Smooth muscle cell (in vitro differentiated cells): ENCODE results near the gene SPATA13. TPM values are rescaled to one million over a fixed set of nuclear protein-coding genes. Genes with fewer than 3 reads are reported as not detected.

Experiments used
- DNase-seq: peaks from one replicate; lab custom pipeline; 2025; ENCODE audit not compliant: unreplicated experiment; lab: John Stamatoyannopoulos, UW
- H2AFZ ChIP-seq: fragments of 200-600 bp; sonication (generic); 2 replicates; pipeline ENCODE4 v1.6.0; 2016; ENCODE audit warnings: antibody characterized with exemption, low read depth, mild to moderate bottlenecking
- H3F3A ChIP-seq: fragments of 200-600 bp; sonication (generic); 2 replicates; pipeline ENCODE4 v1.6.0; 2017; ENCODE audit warnings: antibody characterized with exemption, low read depth
- H3K27ac ChIP-seq: fragments of 200-600 bp; sonication (generic); 2 replicates; pipeline ENCODE4 v1.5.1; 2016; ENCODE audit warnings: low read depth, mild to moderate bottlenecking
- H3K27me3 ChIP-seq: fragments of 200-600 bp; sonication (generic); 2 replicates; pipeline ENCODE4 v1.6.1; 2016; ENCODE audit warnings: low read depth, mild to moderate bottlenecking
- H3K36me3 ChIP-seq: fragments of 200-600 bp; sonication (generic); 2 replicates; pipeline ENCODE4 v1.5.1; 2016; ENCODE audit warnings: low read depth
- H3K4me1 ChIP-seq: fragments of 200-600 bp; sonication (generic); 2 replicates; pipeline ENCODE4 v1.5.1; 2016; ENCODE audit warnings: low read depth
- H3K4me2 ChIP-seq: fragments of 200-600 bp; sonication (generic); 2 replicates; pipeline ENCODE4 v1.6.0; 2016; ENCODE audit warnings: mild to moderate bottlenecking
- H3K4me3 ChIP-seq: fragments of 200-600 bp; sonication (generic); 2 replicates; pipeline ENCODE4 v1.5.1; 2016; ENCODE audit warnings: mild to moderate bottlenecking
- H3K79me2 ChIP-seq: fragments of 200-600 bp; sonication (generic); 2 replicates; pipeline ENCODE4 v1.6.0; 2016; ENCODE audit warnings: low read depth, mild to moderate bottlenecking
- H3K9ac ChIP-seq: fragments of 200-600 bp; sonication (generic); 2 replicates; pipeline ENCODE4 v1.6.0; 2016; ENCODE audit warnings: low read depth
- H3K9me3 ChIP-seq: fragments of 200-600 bp; sonication (generic); replicated peaks from 2 replicates; pipeline ENCODE4 v1.5.1; 2016; ENCODE audit warnings: low read depth
- H4K20me1 ChIP-seq: fragments of 200-600 bp; sonication (generic); 2 replicates; pipeline ENCODE4 v1.6.0; 2016; ENCODE audit warnings: low read depth
- WGBS: methylation state at CpG from one replicate; pipeline ENCODE4 v1.1.7; 2016; ENCODE audit warnings: low lambda C conversion rate; 5-methylcytosine and 5-hydroxymethylcytosine counted together
- polyA plus RNA-seq: library from polyadenylated mRNA; unstranded; fragments of >200 nt; fragmentation: Nextera tagmentation; extraction: Ambion mirVana; gene quantifications from 2 replicates; pipeline ENCODE4 v1.2.1, GENCODE V29; 2016
- total RNA-seq: library from RNA; depleted of rRNA; stranded (reverse); fragments of >200 nt; gene quantifications from 2 replicates; pipeline ENCODE4 v1.2.3, GENCODE V29; 2014
- TF ChIP-seq, protein P1 (sequence below): fragments of 200-600 bp; sonication (generic); IDR thresholded peaks from 2 replicates; pipeline ENCODE4 v1.5.1; 2017; ENCODE audit warnings: borderline replicate concordance, mild to moderate bottlenecking, antibody characterized with exemption; ENCODE audit not compliant: insufficient read depth, poor library complexity, severe bottlenecking

SPATA13 gene
- total and polyA plus RNA-seq, 2 experiments from 2014 or later: 7.1 to 16.6 TPM

DNA sequence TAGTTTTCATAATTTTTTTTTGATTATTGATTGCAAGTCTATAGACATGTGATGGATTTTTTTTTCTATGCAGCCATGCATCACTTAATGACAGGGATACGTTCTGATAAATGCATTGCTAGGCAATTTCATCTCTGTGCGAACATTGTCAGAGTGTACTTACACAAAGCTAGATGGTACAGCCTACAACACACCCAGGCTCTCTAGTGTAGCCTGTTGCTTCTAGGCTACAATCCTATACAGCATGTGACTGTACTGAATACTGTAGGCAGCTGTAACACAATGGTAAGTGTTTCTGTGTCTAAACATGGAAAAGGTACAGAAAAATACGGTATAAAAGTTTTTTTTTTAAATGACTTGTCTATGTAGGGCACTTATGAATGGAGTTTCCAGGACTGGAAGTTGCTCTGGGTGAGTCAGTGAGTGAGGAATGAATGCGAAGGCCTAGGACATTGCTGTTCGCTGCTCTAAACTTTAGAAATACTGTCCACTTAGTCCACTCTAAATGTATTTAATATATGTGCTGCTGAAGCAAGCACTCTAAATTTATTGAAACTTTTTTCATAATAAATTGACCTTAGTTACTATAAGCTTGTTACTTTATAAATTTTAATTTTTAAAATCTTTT lies 20.3 kb downstream of the SPATA13 start:
- Histone ChIP-seq H3K27ac (peak overlapping the region; percentile 51), H3K4me3 (no peak overlapping the region), H3K36me3 (no peaks in the 10 kb centered on the region), H4K20me1 (no peaks in the 10 kb centered on the region), H3K9ac (no peak overlapping the region), H3K27me3 (no peaks in the 10 kb centered on the region), H3K79me2 (no peaks in the 10 kb centered on the region), H3K9me3 (no peaks in the 10 kb centered on the region), H2AFZ (no peak overlapping the region), H3K4me2 (peak overlapping the region; percentile 41), H3K4me1 (no peaks in the 10 kb centered on the region), H3F3A (no peaks in the 10 kb centered on the region)
- 49% methylated on average over 5 of the region's 5 CpGs for WGBS
- DNase-seq: no peak
- TF ChIP-seq, protein P1, sequence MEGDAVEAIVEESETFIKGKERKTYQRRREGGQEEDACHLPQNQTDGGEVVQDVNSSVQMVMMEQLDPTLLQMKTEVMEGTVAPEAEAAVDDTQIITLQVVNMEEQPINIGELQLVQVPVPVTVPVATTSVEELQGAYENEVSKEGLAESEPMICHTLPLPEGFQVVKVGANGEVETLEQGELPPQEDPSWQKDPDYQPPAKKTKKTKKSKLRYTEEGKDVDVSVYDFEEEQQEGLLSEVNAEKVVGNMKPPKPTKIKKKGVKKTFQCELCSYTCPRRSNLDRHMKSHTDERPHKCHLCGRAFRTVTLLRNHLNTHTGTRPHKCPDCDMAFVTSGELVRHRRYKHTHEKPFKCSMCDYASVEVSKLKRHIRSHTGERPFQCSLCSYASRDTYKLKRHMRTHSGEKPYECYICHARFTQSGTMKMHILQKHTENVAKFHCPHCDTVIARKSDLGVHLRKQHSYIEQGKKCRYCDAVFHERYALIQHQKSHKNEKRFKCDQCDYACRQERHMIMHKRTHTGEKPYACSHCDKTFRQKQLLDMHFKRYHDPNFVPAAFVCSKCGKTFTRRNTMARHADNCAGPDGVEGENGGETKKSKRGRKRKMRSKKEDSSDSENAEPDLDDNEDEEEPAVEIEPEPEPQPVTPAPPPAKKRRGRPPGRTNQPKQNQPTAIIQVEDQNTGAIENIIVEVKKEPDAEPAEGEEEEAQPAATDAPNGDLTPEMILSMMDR: no peak

DNA sequence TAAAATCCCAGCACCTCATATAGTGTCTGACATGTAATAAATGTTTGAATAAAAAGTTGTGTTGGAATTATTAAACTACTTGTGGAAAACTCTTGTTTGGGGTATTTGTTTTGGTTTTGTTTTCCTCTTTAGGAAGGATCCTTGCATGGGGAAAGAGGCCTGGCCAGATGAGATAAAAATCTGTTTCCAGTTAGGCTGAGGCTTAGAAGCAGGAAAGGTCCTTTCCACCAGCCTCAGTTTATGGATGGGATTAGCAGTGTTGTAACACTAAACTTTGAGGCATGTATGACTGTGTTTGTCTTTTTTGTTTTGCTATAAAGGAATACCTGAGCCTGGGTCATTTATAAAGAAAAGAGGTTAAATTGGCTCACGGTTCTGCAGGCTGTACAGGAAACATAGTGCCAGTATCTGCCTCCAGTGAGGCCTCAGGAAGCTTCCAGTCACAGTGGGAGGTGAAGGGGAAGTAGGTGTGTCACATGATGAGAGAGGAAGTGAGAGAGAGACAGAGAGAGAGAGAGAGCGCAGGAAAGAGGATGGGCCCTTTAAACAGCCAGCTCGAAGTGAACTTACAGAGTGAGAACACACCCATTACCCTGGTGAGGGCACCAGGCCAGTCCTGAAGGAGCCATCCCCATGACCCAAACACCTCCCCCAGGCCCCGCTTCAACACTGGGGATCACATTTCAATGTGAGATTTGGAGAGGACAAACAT lies 21.6 kb downstream of the SPATA13 start:
- Histone ChIP-seq H3K27ac (peak overlapping the region; percentile 51), H3K4me2 (peak overlapping the region; percentile 22), H3F3A (peaks cover 7% of the 10 kb centered on the region), H3K27me3 (no peaks in the 10 kb centered on the region), H3K9ac (no peak overlapping the region), H4K20me1 (no peaks in the 10 kb centered on the region), H3K79me2 (no peaks in the 10 kb centered on the region), H3K36me3 (no peaks in the 10 kb centered on the region), H3K9me3 (no peaks in the 10 kb centered on the region), H3K4me3 (no peak overlapping the region), H2AFZ (no peak overlapping the region), H3K4me1 (peaks cover 2% of the 10 kb centered on the region)
- TF ChIP-seq, protein P1: no peak
- 91% methylated on average over 4 of the region's 4 CpGs for WGBS
- DNase-seq: no peak

DNA sequence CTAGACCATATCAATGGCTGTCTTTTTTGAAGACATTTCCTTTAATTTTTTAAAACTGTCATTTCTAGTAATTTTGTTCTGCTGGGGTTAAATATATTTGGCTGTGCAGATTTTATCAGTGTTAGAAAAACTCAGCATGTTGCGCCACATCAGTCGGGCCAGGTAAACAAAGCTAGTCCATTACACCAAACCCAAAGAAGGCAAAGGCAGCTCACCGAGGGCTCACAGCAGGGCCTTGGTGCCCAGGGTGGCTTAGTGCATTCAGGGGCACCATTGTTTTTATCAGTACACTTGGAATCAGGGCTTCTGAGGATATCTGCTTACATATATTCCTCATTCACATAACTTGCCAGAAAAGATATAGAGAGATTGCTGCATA lies 22.2 kb downstream of the SPATA13 start:
- no peak overlapping the region for H3K27ac ChIP-seq
- WGBS: 90% methylated on average over 3 of the region's 3 CpGs

More for the DNA sequence above, 22.2 kb downstream of the SPATA13 start:
- Histone ChIP-seq H4K20me1 (no peaks in the 10 kb centered on the region), H3K4me2 (no peak overlapping the region), H3K79me2 (no peaks in the 10 kb centered on the region), H3K4me1 (peaks cover 4% of the 10 kb centered on the region), H3K27me3 (no peaks in the 10 kb centered on the region), H2AFZ (no peak overlapping the region), H3K36me3 (no peaks in the 10 kb centered on the region), H3F3A (peaks cover 7% of the 10 kb centered on the region), H3K9me3 (no peaks in the 10 kb centered on the region), H3K9ac (no peak overlapping the region), H3K4me3 (no peak overlapping the region)
- DNase-seq: no peak
- TF ChIP-seq, protein P1: no peak
